ENCODE measurements around the gene AHDC1.

The AHDC1 gene

DNA sequence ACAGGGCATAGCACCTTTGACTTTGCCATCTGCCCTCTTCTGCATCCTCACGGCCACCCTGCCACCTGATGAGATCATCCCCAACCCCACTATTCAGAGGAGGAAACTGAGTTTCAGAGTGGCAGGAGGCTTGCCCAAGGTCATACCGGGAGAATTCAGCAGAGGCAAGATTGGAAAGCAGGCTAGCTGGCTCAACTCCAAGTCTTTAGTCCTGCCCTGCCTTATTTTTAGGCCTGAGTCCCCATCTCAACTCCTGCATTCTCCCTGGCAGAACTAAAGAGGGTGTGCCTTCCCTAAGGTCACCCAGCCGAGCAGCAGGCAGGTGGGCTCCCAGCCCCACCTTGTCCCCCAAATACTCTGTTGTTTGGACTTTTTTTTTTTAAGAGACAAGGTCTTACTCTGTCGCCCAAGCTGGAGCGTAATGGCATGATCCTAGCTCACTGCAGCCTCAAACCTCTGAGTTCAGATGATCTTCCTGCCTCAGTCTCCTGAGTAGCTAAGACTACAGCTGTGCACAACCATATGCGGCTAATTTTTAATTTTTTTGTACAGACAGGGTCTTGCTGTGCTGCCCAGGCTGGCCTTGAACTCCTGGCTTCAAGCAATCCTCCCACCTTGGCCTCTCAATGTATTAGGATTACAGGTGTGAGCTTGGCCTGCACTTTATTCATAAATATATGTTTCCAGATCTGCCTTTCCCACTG, 44.8 kb upstream of the AHDC1 start:
- TF ChIP-seq, protein P1, sequence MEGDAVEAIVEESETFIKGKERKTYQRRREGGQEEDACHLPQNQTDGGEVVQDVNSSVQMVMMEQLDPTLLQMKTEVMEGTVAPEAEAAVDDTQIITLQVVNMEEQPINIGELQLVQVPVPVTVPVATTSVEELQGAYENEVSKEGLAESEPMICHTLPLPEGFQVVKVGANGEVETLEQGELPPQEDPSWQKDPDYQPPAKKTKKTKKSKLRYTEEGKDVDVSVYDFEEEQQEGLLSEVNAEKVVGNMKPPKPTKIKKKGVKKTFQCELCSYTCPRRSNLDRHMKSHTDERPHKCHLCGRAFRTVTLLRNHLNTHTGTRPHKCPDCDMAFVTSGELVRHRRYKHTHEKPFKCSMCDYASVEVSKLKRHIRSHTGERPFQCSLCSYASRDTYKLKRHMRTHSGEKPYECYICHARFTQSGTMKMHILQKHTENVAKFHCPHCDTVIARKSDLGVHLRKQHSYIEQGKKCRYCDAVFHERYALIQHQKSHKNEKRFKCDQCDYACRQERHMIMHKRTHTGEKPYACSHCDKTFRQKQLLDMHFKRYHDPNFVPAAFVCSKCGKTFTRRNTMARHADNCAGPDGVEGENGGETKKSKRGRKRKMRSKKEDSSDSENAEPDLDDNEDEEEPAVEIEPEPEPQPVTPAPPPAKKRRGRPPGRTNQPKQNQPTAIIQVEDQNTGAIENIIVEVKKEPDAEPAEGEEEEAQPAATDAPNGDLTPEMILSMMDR (IDR thresholded peaks at IDR 0.05; ENCODE audit: low read depth, low read length), result no peak
- H3K9me3 ChIP-seq, result no peaks in the 10 kb centered on the region

DNA sequence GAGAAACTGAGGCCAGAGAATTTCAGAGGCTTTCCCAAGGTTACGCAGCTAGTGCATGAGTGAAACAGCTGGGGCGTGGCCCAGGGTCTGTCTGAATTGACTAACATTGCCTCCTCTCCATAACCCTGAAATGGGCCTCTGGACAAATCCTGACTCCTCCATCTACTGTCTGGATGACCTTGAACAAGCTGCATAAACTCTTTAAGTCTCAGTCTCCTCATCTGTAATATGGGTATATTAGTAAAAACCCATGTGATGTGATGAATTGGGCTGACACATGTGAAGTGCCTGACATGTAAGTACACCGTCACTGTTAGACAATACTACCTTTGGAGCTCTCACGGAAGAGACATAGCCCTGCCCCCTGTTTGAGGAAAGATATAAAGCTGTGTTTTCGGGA, 43.4 kb upstream of the AHDC1 start:
- Histone ChIP-seq H3K9me3 (no peaks in the 10 kb centered on the region), H3K4me1 (no peaks in the 10 kb centered on the region), H3K4me3 (ENCODE audit: low read depth, low read length) (no peak overlapping the region), H3K27me3 (no peaks in the 10 kb centered on the region), H3K36me3 (no peaks in the 10 kb centered on the region)
- DNase-seq, result no peak
- TF ChIP-seq, protein P1 (IDR thresholded peaks at IDR 0.05; ENCODE audit: low read depth, low read length), result no peak

More for the DNA sequence above, 44.8 kb upstream of the AHDC1 start:
- Histone ChIP-seq H3K36me3 (no peaks in the 10 kb centered on the region), H3K27me3 (no peaks in the 10 kb centered on the region), H3K4me1 (no peaks in the 10 kb centered on the region), H3K4me3 (ENCODE audit: low read depth, low read length) (no peak overlapping the region)
- no peak for DNase-seq

DNA sequence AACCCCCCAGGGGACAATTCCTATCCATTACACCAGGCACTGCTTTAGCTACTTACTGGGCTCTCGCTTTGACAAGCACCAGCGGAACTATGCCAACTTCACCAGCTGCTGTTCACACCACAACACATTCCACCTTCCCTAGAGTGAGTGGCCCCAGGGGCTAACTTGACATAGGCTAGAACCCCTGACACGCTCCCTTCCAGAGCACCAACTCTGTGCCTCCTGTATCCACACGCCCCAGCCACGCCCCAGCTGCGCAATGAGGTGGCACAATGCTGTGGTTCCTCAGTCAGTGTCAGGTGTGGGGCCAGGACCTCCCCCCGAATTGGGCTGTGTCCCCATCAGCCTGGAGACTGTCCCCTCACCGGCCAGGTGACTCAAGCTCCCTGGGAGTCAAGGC, 42.7 kb upstream of the AHDC1 start:
- Histone ChIP-seq H3K27me3 (no peaks in the 10 kb centered on the region), H3K36me3 (no peaks in the 10 kb centered on the region), H3K4me3 (ENCODE audit: low read depth, low read length) (no peak overlapping the region), H3K9me3 (no peaks in the 10 kb centered on the region), H3K4me1 (no peaks in the 10 kb centered on the region)
- no peak for DNase-seq
- TF ChIP-seq, protein P1 (IDR thresholded peaks at IDR 0.05; ENCODE audit: low read depth, low read length), result no peak

DNA sequence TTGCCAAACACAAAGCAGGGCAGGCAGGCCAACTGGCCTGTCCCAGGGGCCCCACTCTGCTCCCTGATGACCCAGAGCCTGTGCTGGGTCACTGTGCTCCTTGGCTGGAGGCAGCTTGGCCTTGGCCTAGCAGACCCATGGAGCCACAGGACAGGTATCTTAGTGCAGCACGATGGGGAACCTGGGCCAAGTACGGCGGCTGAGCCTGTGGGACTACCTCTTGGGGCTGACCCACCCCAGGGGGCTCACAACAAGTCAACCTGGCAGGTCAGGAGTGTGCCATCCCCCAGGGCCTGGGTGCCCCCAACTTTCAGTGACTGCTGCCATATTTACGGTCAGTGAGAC, 41.1 kb upstream of the AHDC1 start:
- H3K4me3 ChIP-seq (ENCODE audit: low read depth, low read length), result no peak overlapping the region
- H3K4me1 ChIP-seq, result no peaks in the 10 kb centered on the region
- TF ChIP-seq, protein P1 (IDR thresholded peaks at IDR 0.05; ENCODE audit: low read depth, low read length), result no peak
- no peaks in the 10 kb centered on the region for H3K36me3 ChIP-seq
- no peaks in the 10 kb centered on the region for H3K9me3 ChIP-seq
- no peak for DNase-seq
- no peaks in the 10 kb centered on the region for H3K27me3 ChIP-seq

DNA sequence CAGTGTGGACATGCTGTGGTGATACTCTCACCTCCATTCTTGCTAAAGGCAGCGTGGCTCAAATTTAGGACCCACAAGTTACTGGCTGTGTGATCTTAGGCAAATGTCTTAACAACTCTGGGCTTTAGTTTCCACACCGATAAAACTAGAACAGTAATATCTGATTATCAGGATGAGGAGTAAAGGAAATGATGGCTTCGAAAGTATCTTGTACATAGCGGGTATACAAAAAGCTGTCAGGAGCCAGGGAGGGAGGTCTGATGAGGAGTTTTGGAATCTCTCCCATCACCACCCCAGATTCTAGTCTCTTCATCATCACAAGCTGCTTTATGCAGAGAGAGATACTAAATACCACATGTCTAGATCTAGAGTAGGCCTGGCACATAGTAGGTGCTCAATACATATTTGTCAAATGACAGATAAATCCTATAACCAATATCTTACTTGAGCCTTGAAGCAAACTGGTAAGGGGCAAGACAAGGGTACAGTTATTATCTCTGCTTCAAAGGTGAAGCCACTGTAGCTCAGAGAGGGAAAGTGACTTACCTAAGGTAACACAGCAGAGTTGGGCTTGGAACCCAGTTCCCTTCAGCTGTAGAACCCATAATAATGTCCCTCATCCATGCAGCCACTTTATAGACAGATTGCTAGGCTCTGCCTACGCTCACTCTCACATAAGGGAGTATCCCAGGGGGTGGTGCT, 40.6 kb upstream of the AHDC1 start:
- no peaks in the 10 kb centered on the region for H3K9me3 ChIP-seq
- H3K27me3 ChIP-seq, result no peaks in the 10 kb centered on the region
- no peaks in the 10 kb centered on the region for H3K36me3 ChIP-seq
- no peak overlapping the region for H3K4me3 ChIP-seq (ENCODE audit: low read depth, low read length)
- no peak for DNase-seq
- TF ChIP-seq, protein P1 (IDR thresholded peaks at IDR 0.05; ENCODE audit: low read depth, low read length), result no peak
- no peaks in the 10 kb centered on the region for H3K4me1 ChIP-seq

All from BE2C (cell line).